Naive thymus-derived CD8-positive, alpha-beta T cell (primary cell): Measurements from ENCODE around the gene HMCN1. TPM values are rescaled to one million over a fixed set of nuclear protein-coding genes. Genes with fewer than 3 reads are reported as not detected.

Source experiments
- ATAC-seq, 2 donors: fragments of 150-1000 bp; cut with Tn5 transposase in 1 of 2; sonication (Bioruptor Pico), chemical (Tn5 transposase) in 1 of 2; 1 replicate in 1 of 2; 2 replicates in 1 of 2; pipeline ENCODE4 v1.10.0; 2021; ENCODE audit warnings: mild to moderate bottlenecking in 2 of 2, moderate library complexity in 2 of 2
- POLR2A ChIA-PET: fragments of 350-600 bp; sonication (Branson Sonifier 250); formaldehyde crosslinking; loops from one replicate; lab custom pipeline; 2021; ENCODE audit warnings: antibody characterized with exemption; lab: Charles Lee
- DNase-seq, 10 donors: peaks; one replicate each; pipeline versions ENCODE4 v3.0.0 to v3.0.0-alpha.2; 2020 to 2022
- H3K27ac Mint-ChIP-seq, 10 donors: one replicate each; pipeline ENCODE4 v1.8.0; 2020 to 2022; ENCODE audit warnings: mild to moderate bottlenecking in 10 of 10, mixed read lengths in 10 of 10, moderate library complexity in 4 of 10, inconsistent platforms in 1 of 10
- H3K27me3 Mint-ChIP-seq, 5 donors: one replicate each; pipeline ENCODE4 v1.8.0; 2021 to 2022; ENCODE audit warnings: mixed read lengths in 5 of 5
- H3K36me3 Mint-ChIP-seq, 3 donors: one replicate each; pipeline ENCODE4 v1.8.0; 2020 to 2022; ENCODE audit warnings: mixed read lengths in 3 of 3, mild to moderate bottlenecking in 2 of 3, inconsistent platforms in 1 of 3
- H3K4me1 Mint-ChIP-seq, 4 donors: one replicate each; pipeline ENCODE4 v1.8.0; 2021 to 2022; ENCODE audit warnings: mixed read lengths in 4 of 4
- H3K4me3 Mint-ChIP-seq, 10 donors: one replicate each; pipeline ENCODE4 v1.8.0; 2020 to 2022; ENCODE audit warnings: mild to moderate bottlenecking in 10 of 10, mixed read lengths in 10 of 10, moderate library complexity in 6 of 10, inconsistent platforms in 1 of 10
- H3K9me3 Mint-ChIP-seq, 9 donors: one replicate each; pipeline ENCODE4 v1.8.0; 2020 to 2022; ENCODE audit warnings: mixed read lengths in 9 of 9, mild to moderate bottlenecking in 3 of 9, inconsistent platforms in 1 of 9, moderate library complexity in 1 of 9
- polyA plus RNA-seq, 3 donors: library from polyadenylated mRNA; unstranded; fragments of 300-500 nt; fragmentation: Illumina TruSeq; gene quantifications; one replicate each; pipeline ENCODE4 v1.2.3, GENCODE V29; 2021
- total RNA-seq, 8 experiments: library from RNA in 2 of 8; stranded (reverse) in 2 of 8; gene quantifications; one replicate each; pipeline ENCODE4 v1.2.3 and lab custom pipeline; 2021 to 2026

The HMCN1 gene
- total and polyA plus RNA-seq, 5 experiments from 2014 or later, result 0.14 to 0.26 TPM; not detected in 3

DNA sequence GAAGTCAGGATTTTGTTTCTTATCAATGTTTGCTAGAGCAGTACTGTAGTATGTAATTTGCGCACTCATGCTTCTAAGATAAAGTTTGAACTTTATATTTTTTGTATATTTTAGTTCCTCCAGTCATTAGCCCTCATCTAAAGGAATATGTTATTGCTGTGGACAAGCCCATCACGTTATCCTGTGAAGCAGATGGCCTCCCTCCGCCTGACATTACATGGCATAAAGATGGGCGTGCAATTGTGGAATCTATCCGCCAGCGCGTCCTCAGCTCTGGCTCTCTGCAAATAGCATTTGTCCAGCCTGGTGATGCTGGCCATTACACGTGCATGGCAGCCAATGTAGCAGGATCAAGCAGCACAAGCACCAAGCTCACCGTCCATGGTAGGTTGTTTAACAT is 388.6 kb downstream of the HMCN1 start:
- Mint-ChIP-seq H3K27ac (no peak overlapping the region), H3K36me3 (no peaks in the 10 kb centered on the region), H3K4me3 (no peak overlapping the region), H3K4me1 (no peaks in the 10 kb centered on the region), H3K9me3 (no peaks in the 10 kb centered on the region), H3K27me3 (peaks cover 0 to 20% (median 9%) of the 10 kb centered on the region in 5 donors)
- ATAC-seq (no peak), DNase-seq (no peak)
- POLR2A ChIA-PET, result no interaction called here

DNA sequence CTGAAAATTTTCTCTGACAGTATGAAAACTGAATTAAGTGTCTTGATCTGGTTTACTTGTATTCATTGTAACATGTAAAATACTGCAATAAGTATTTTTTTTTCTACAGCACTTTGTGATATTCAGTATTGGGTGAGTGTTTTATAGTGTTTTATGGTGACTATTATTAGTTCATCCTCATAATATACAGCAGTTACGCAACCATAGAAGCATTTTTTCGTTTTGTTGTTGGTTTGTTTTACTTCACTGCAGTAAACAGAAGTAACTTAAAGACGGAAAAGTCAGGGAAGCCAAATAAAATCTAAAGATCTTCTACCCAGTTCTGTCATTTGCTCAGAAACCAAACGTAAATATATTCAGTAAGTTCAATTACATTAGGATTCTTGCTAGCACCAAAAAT is 390.8 kb downstream of the HMCN1 start:
- Mint-ChIP-seq H3K36me3 (no peaks in the 10 kb centered on the region), H3K4me3 (no peak overlapping the region), H3K27ac (no peak overlapping the region), H3K9me3 (no peaks in the 10 kb centered on the region), H3K4me1 (no peaks in the 10 kb centered on the region), H3K27me3 (peaks cover 0 to 20% (median 8%) of the 10 kb centered on the region in 5 donors)
- DNase-seq, result no peak
- POLR2A ChIA-PET, result no interaction called here
- no peak for ATAC-seq

DNA sequence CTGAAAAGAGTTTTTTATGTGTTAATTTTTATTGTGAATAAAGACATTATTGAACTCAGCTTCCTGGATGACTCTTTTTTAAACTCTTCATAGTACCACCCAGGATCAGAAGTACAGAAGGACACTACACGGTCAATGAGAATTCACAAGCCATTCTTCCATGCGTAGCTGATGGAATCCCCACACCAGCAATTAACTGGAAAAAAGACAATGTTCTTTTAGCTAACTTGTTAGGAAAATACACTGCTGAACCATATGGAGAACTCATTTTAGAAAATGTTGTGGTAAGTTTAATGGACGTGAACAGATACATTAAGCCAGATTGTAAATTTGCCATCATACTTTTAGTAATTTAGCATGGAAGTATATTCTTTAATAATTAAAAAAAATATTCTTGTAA is 391.3 kb downstream of the HMCN1 start:
- H3K4me1 Mint-ChIP-seq, result no peaks in the 10 kb centered on the region
- peaks cover 0 to 20% (median 7%) of the 10 kb centered on the region in 5 donors for H3K27me3 Mint-ChIP-seq
- no peaks in the 10 kb centered on the region for H3K36me3 Mint-ChIP-seq
- no peak overlapping the region for H3K4me3 Mint-ChIP-seq
- ATAC-seq (no peak), DNase-seq (no peak)
- POLR2A ChIA-PET, result no interaction called here
- no peak overlapping the region for H3K27ac Mint-ChIP-seq
- H3K9me3 Mint-ChIP-seq, result no peaks in the 10 kb centered on the region

DNA sequence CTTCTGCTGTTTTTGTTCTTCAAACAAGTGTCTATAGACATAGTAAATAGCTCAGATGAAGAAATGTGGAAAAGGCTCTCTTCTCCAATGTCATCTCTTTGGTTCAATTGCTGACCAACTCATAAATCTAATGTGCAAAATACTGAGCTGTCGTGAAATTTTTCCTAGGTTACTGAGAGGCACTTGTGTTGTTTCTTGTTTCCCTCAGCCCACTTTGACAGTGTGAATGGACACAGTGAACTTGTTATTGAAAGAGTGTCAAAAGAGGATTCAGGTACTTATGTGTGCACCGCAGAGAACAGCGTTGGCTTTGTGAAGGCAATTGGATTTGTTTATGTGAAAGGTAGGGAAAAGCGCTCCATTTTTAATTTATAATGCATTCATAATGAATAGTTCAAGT is 395.6 kb downstream of the HMCN1 start:
- ATAC-seq (no peak), DNase-seq (no peak)
- no peak overlapping the region for H3K4me3 Mint-ChIP-seq
- POLR2A ChIA-PET, result no interaction called here
- no peak overlapping the region for H3K27ac Mint-ChIP-seq
- H3K9me3 Mint-ChIP-seq, result no peaks in the 10 kb centered on the region
- H3K4me1 Mint-ChIP-seq, result no peaks in the 10 kb centered on the region
- no peaks in the 10 kb centered on the region for H3K36me3 Mint-ChIP-seq
- peaks cover 0 to 10% (median 4%) of the 10 kb centered on the region in 5 donors for H3K27me3 Mint-ChIP-seq

DNA sequence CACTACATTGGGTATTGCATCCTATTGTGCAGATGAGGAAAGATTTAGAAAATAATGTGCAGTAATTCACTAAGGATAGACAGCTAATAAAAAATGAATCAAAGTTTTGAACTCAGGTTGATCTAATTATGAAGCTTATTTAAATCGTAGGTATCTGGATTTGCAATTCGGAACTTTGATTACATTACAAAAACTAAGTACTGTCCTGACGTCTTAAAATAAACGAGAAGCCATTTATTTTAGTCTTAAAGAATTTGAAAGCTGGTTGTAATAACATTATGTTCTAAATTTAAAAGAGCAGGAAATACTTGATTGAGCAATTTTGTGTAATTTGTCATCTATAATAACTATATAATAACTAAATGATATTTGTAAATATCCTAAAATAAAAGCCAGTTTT is 404.9 kb downstream of the HMCN1 start:
- Mint-ChIP-seq H3K9me3 (no peaks in the 10 kb centered on the region), H3K27me3 (peaks cover 0 to 12% (median 9%) of the 10 kb centered on the region in 5 donors), H3K4me3 (no peak overlapping the region), H3K4me1 (no peaks in the 10 kb centered on the region), H3K27ac (no peak overlapping the region), H3K36me3 (no peaks in the 10 kb centered on the region)
- POLR2A ChIA-PET, result no interaction called here
- DNase-seq (no peak), ATAC-seq (no peak)

DNA sequence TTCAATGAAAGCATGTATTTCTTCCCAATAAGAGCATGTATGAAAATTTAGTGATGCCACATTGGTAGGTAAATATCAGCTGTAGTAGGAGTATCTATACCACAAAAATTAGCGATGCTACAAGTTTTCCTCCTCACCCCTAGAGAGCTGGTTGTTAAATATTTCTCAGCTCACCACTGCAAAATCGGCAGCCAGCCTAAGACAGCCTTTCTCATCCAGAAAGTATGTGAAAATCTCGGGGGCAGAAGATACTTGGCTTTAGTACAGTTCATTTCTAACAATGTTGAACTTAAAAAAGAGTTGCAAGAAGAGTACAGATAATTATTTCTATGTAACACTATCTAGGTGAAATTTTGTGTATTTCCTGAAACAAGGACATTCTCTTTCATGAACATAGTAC is 405.5 kb downstream of the HMCN1 start:
- Mint-ChIP-seq H3K27me3 (peaks cover 0 to 14% (median 7%) of the 10 kb centered on the region in 5 donors), H3K4me3 (no peak overlapping the region), H3K4me1 (no peaks in the 10 kb centered on the region), H3K27ac (no peak overlapping the region), H3K9me3 (no peaks in the 10 kb centered on the region), H3K36me3 (no peaks in the 10 kb centered on the region)
- POLR2A ChIA-PET, result no interaction called here
- DNase-seq (no peak), ATAC-seq (no peak)

DNA sequence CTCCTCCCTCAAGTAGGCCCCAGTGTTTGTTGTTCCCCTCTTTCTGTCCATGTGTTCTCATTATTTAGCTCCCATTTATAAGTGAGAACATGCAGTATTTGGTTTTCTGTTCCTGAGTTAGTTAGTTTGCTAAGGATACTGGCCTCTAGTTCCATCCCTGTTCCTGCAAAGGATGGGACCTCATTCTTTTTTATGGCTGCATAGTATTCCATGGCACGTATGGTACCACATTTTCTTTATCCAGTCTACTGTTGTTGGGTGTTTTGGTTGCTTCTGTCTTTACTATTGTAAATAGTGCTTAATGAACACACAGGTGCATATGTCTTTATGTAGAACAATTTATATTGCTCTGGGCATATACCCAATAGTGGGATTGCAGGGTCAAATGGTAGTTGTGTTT is 408.0 kb downstream of the HMCN1 start:
- DNase-seq (no peak), ATAC-seq (no peak)
- no peak overlapping the region for H3K27ac Mint-ChIP-seq
- H3K9me3 Mint-ChIP-seq, result no peaks in the 10 kb centered on the region
- no peak overlapping the region for H3K4me3 Mint-ChIP-seq
- peaks cover 0 to 3% (median 0%) of the 10 kb centered on the region in 4 donors for H3K4me1 Mint-ChIP-seq
- POLR2A ChIA-PET, result no interaction called here
- H3K27me3 Mint-ChIP-seq, result peaks cover 0 to 11% (median 3%) of the 10 kb centered on the region in 5 donors
- H3K36me3 Mint-ChIP-seq, result no peaks in the 10 kb centered on the region

DNA sequence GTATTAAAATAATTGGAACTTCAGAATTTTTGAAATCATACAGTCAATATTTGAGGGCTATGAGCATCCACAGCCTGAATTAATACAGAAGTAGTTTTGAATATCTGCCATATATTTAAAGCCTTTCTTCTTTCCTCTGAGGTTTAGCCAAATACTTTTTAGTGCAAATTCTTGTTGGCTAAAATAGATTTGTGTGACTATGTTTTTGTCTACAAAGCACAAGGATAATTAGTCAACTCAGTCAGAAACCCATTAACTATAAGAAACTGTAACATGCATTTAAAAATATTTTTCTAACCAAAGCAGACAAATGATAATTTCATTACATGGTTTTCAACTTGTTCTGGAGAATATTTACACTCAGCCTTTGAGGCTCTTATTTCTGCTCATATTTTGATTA is 408.7 kb downstream of the HMCN1 start:
- ATAC-seq (no peak), DNase-seq (no peak)
- no peaks in the 10 kb centered on the region for H3K36me3 Mint-ChIP-seq
- no peak overlapping the region for H3K27ac Mint-ChIP-seq
- peaks cover 0 to 5% (median 0%) of the 10 kb centered on the region in 4 donors for H3K4me1 Mint-ChIP-seq
- H3K4me3 Mint-ChIP-seq, result no peak overlapping the region
- peaks cover 0 to 11% (median 3%) of the 10 kb centered on the region in 5 donors for H3K27me3 Mint-ChIP-seq
- POLR2A ChIA-PET, result no interaction called here
- no peaks in the 10 kb centered on the region for H3K9me3 Mint-ChIP-seq

DNA sequence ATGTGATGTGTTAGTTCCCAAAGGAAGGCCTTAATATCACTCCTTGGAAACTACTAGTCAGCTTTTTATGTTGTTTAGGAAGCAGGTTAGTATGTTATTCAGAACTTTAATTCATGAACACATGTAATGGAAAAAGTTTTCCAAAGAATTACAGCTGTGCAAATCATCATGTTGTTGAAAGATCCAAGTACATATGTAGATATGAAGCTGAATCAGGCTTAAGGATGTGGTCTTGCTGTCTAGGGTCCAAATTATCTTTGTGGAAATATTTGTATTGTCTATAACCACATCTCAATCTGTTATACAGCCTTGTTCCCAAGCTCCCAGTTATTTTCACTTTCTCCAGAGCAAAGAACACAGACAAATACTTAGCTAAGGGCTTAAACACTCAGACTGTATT is 409.3 kb downstream of the HMCN1 start:
- no peak overlapping the region for H3K27ac Mint-ChIP-seq
- POLR2A ChIA-PET, result no interaction called here
- no peaks in the 10 kb centered on the region for H3K9me3 Mint-ChIP-seq
- H3K27me3 Mint-ChIP-seq, result peaks cover 0 to 12% (median 3%) of the 10 kb centered on the region in 5 donors
- no peaks in the 10 kb centered on the region for H3K36me3 Mint-ChIP-seq
- no peak for ATAC-seq
- H3K4me1 Mint-ChIP-seq, result peaks cover 0 to 5% (median 0%) of the 10 kb centered on the region in 4 donors
- no peak for DNase-seq
- H3K4me3 Mint-ChIP-seq, result no peak overlapping the region

DNA sequence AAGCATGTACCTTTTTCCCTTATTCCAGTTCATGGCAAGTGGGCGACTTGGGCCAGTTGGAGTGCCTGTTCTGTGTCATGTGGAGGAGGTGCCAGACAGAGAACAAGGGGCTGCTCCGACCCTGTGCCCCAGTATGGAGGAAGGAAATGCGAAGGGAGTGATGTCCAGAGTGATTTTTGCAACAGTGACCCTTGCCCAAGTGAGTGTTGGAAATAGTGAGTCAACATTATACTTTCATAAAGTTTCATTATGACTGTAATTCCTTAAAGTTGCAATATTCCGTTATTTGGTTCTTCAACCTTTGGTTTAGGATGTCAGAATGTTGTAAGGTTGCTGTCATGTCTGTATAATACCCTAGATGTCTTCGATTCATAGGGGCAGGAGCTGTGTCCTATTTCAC is 410.3 kb downstream of the HMCN1 start:
- H3K4me3 Mint-ChIP-seq, result no peak overlapping the region
- no peak overlapping the region for H3K27ac Mint-ChIP-seq
- no peaks in the 10 kb centered on the region for H3K36me3 Mint-ChIP-seq
- ATAC-seq (no peak), DNase-seq (no peak)
- no peaks in the 10 kb centered on the region for H3K9me3 Mint-ChIP-seq
- H3K4me1 Mint-ChIP-seq, result peaks cover 0 to 5% (median 0%) of the 10 kb centered on the region in 4 donors
- H3K27me3 Mint-ChIP-seq, result peaks cover 0 to 12% (median 3%) of the 10 kb centered on the region in 5 donors
- POLR2A ChIA-PET, result no interaction called here

DNA sequence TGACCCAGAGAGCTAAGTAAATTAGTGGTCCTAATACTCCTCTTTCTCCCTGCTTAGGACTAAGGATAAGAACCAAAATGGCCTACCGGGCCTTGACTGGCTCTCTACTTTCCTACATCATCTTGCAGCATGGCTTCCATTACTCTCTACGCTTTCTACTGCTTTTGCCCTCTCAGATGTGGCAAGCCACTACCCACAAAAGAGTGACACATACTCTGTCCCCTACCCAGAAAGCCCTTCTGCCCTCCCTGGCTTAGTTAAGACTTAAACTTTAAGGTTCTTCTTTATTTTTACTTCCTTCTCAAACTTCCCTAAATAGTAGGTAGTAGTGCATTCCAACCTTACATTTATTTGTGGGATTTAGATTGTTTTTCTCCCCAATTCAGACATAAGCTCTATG is 412.8 kb downstream of the HMCN1 start:
- H3K4me3 Mint-ChIP-seq, result no peak overlapping the region
- no peak for ATAC-seq

DNA sequence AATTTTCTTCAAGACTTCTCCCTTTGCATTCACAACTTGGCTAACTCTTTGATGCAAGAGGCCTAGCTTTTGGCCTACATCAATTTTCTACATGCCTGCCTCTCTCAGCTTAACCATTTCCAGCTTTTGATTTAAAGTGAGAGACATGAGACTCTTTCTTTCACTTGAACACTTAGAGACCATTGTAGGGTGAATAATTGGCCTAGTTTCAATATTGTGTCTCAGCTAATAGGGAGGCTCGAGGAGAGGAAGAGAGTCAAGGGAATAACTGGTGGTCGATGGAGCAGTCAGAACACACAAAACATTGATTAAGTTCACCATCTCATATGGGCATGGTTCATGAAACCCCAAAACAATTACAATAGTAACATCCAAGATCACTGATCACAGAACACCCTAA is 415.4 kb downstream of the HMCN1 start:
- Mint-ChIP-seq H3K4me3 (no peak overlapping the region), H3K4me1 (peaks cover 0 to 5% (median 0%) of the 10 kb centered on the region in 4 donors), H3K27me3 (peaks cover 0 to 11% (median 4%) of the 10 kb centered on the region in 5 donors), H3K36me3 (no peaks in the 10 kb centered on the region), H3K9me3 (no peaks in the 10 kb centered on the region), H3K27ac (no peak overlapping the region)
- no peak for DNase-seq
- ATAC-seq, result no peak
- POLR2A ChIA-PET, result no interaction called here

More for the DNA sequence above, 412.8 kb downstream of the HMCN1 start:
- Mint-ChIP-seq H3K27me3 (peaks cover 0 to 13% (median 3%) of the 10 kb centered on the region in 5 donors), H3K36me3 (no peaks in the 10 kb centered on the region), H3K27ac (no peak overlapping the region), H3K9me3 (no peaks in the 10 kb centered on the region), H3K4me1 (peaks cover 0 to 5% (median 0%) of the 10 kb centered on the region in 4 donors)
- POLR2A ChIA-PET, result no interaction called here
- no peak for DNase-seq

DNA sequence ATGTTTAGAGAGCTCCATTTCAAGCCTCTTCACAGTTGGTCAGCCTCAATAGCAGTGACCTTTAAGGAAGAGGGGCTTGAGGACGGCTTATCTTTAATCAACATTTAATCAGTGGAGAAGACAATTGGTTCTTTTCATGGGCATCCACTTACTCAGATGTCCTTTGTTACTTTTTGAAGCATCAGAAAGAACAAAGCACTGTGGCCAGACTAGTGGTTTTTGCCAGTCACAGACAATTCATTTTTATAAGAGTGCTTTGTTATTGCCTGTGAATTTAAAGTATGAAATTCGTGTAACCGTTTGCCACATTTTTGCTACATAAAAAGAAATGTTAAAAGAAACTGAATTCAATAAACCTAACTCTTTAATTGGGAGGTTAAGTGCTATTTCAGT is 418.0 kb downstream of the HMCN1 start:
- Mint-ChIP-seq H3K9me3 (no peaks in the 10 kb centered on the region), H3K27me3 (peaks cover 0 to 7% (median 2%) of the 10 kb centered on the region in 5 donors), H3K27ac (no peak overlapping the region), H3K36me3 (no peaks in the 10 kb centered on the region), H3K4me3 (no peak overlapping the region), H3K4me1 (peaks cover 0 to under 1% (median 0%) of the 10 kb centered on the region in 4 donors)
- POLR2A ChIA-PET, result no interaction called here
- ATAC-seq (no peak), DNase-seq (no peak)

DNA sequence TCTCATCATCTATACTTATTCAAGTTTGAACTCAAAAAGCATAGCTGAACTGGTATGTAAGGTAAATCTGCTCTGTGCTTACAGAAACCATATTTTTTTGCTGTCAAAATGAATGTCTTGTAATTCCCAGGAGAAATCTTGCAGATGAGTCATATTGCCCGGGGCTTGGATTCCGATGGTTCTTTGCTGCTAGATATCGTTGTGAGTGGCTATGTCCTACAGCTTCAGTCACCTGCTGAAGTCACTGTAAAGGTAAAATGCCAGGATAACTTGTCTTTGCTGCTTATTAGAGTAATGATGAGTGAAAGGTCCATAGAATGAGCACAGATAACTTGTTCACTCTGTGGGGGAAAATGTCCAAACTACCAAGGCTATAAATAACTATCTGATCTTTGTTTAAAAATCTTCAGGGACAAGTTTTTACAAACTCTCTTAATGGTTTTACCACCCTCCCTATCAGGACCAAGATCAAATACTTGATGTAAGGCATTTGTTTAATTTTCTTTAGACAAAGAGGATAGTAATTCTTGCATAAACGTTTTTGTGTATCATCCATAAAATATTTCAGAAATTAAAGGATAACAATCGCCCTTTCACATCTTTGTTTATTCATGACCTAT is 418.5 kb downstream of the HMCN1 start:
- Mint-ChIP-seq H3K36me3 (no peaks in the 10 kb centered on the region), H3K4me1 (no peaks in the 10 kb centered on the region), H3K27me3 (peaks cover 0 to 7% (median 2%) of the 10 kb centered on the region in 5 donors), H3K4me3 (no peak overlapping the region), H3K9me3 (peaks cover 0 to 2% (median 0%) of the 10 kb centered on the region in 9 donors), H3K27ac (no peak overlapping the region)
- POLR2A ChIA-PET, result no interaction called here
- ATAC-seq (no peak), DNase-seq (no peak)
